A673 (cell line): ENCODE results near the gene ADCYAP1R1. TPM values are rescaled to one million over a fixed set of nuclear protein-coding genes. Genes with fewer than 3 reads are reported as not detected.

Experiments used
- BruUV-seq: library from RNA; stranded (reverse); fragments of 400-500 nt; replicated peaks from 2 replicates; lab custom pipeline; 2021; lab: Mats Ljungman, UMichigan
- CTCF ChIA-PET: fragments of 300-600 bp; sonication (Branson Sonifier 250); formaldehyde crosslinking; loops from one replicate; lab custom pipeline; 2022; ENCODE audit warnings: antibody characterized with exemption; lab: Charles Lee
- POLR2A ChIA-PET: fragments of 300-600 bp; sonication (Branson Sonifier 250); formaldehyde crosslinking; loops from one replicate; lab custom pipeline; 2022; ENCODE audit warnings: antibody characterized with exemption; ENCODE audit not compliant: low non-redundant PET; lab: Charles Lee
- DNase-seq: peaks from one replicate; pipeline ENCODE4 v3.0.0-alpha.2; 2015; ENCODE audit warnings: low spot score
- H3K27ac ChIP-seq: fragments of 200-600 bp; sonication (generic); 2 replicates; pipeline ENCODE4 v1.5.1; 2016; ENCODE audit warnings: mixed run types, low read depth, mild to moderate bottlenecking, mixed read lengths, antibody characterized with exemption, low read length; ENCODE audit not compliant: poor library complexity, severe bottlenecking
- H3K27me3 ChIP-seq: fragments of 200-600 bp; sonication (generic); replicated peaks from 2 replicates; pipeline ENCODE4 v1.6.1; 2017; ENCODE audit warnings: mixed run types, low read depth, mild to moderate bottlenecking, mixed read lengths, antibody characterized with exemption, low read length; ENCODE audit not compliant: insufficient read depth, poor library complexity
- H3K36me3 ChIP-seq: fragments of 200-600 bp; sonication (generic); 2 replicates; pipeline ENCODE4 v1.6.1; 2016; ENCODE audit warnings: mixed run types, mild to moderate bottlenecking, mixed read lengths, antibody characterized with exemption, low read length; ENCODE audit not compliant: insufficient read depth, poor library complexity, severe bottlenecking
- H3K4me1 ChIP-seq: fragments of 200-600 bp; sonication (generic); 2 replicates; pipeline ENCODE4 v1.6.1; 2017; ENCODE audit warnings: mixed run types, mild to moderate bottlenecking, mixed read lengths, antibody characterized with exemption, low read length; ENCODE audit not compliant: insufficient read depth, poor library complexity, severe bottlenecking
- H3K4me3 ChIP-seq: fragments of 200-600 bp; sonication (generic); 2 replicates; pipeline ENCODE4 v1.5.1; 2016; ENCODE audit warnings: low read depth, mixed run types, mild to moderate bottlenecking, mixed read lengths, low read length; ENCODE audit not compliant: poor library complexity, severe bottlenecking
- H3K9me3 ChIP-seq: fragments of 200-600 bp; sonication (generic); 2 replicates; pipeline ENCODE4 v1.6.1; 2016; ENCODE audit warnings: mixed run types, low read depth, mild to moderate bottlenecking, mixed read lengths, antibody characterized with exemption, low read length; ENCODE audit not compliant: poor library complexity, severe bottlenecking
- EZH2 ChIP-seq: fragments of 200-600 bp; sonication (generic); IDR thresholded peaks from 2 replicates; pipeline ENCODE4 v1.6.1; 2017; ENCODE audit warnings: borderline replicate concordance, low read depth, mild to moderate bottlenecking, mixed read lengths, antibody characterized with exemption, low read length; ENCODE audit not compliant: poor library complexity, severe bottlenecking
- intact Hi-C: fragments of 100-400 bp; cut with micrococcal nuclease; formaldehyde crosslinking; loops from one replicate; pipeline ENCODE4 v1.10.0; 2022; ENCODE audit not compliant: unreplicated experiment
- total RNA-seq: library from RNA; stranded (reverse); gene quantifications from 2 replicates; pipeline ENCODE4 v1.2.3, GENCODE V29; 2021
- TF ChIP-seq, protein P1 (sequence below): fragments of 300-800, 200-600 bp; sonication (generic); conservative IDR thresholded peaks from 2 replicates; pipeline ENCODE4 v1.5.1; 2017; ENCODE audit warnings: low read depth, mild to moderate bottlenecking, antibody characterized with exemption, low read length, moderate library complexity, mixed read lengths

The ADCYAP1R1 gene
- total RNA-seq, 1 experiment from 2014 or later: not detected

GRCh38 chr7:31082447-31082846 lies 30.3 kb downstream of the ADCYAP1R1 start:
- Histone ChIP-seq H3K27me3 (peaks cover 36% of the 10 kb centered on the region), H3K4me3 (no peak overlapping the region), H3K4me1 (no peaks in the 10 kb centered on the region), H3K27ac (no peak overlapping the region), H3K36me3 (no peaks in the 10 kb centered on the region), H3K9me3 (no peaks in the 10 kb centered on the region)
- no peak for DNase-seq
- CTCF ChIA-PET: interaction anchor here (0.6 kb wide), 1 partner anchor 99 kb away, joined by 3 read pairs; no protein-coding TSS in a partner anchor
- POLR2A ChIA-PET: no interaction called here
- intact Hi-C loops: no loop called here
- no TSS peak for BruUV-seq
- no peak for TF ChIP-seq EZH2
- TF ChIP-seq, protein P1, sequence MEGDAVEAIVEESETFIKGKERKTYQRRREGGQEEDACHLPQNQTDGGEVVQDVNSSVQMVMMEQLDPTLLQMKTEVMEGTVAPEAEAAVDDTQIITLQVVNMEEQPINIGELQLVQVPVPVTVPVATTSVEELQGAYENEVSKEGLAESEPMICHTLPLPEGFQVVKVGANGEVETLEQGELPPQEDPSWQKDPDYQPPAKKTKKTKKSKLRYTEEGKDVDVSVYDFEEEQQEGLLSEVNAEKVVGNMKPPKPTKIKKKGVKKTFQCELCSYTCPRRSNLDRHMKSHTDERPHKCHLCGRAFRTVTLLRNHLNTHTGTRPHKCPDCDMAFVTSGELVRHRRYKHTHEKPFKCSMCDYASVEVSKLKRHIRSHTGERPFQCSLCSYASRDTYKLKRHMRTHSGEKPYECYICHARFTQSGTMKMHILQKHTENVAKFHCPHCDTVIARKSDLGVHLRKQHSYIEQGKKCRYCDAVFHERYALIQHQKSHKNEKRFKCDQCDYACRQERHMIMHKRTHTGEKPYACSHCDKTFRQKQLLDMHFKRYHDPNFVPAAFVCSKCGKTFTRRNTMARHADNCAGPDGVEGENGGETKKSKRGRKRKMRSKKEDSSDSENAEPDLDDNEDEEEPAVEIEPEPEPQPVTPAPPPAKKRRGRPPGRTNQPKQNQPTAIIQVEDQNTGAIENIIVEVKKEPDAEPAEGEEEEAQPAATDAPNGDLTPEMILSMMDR: no peak

- Histone ChIP-seq H3K36me3 (no peaks in the 10 kb centered on the region), H3K9me3 (no peaks in the 10 kb centered on the region), H3K27ac (no peak overlapping the region), H3K4me1 (no peaks in the 10 kb centered on the region), H3K4me3 (no peak overlapping the region), H3K27me3 (peaks cover 39% of the 10 kb centered on the region)
- ChIA-PET CTCF (no interaction called here), POLR2A (no interaction called here)
- no peak for DNase-seq
- BruUV-seq: no TSS peak
- TF ChIP-seq, protein P1: no peak
- TF ChIP-seq EZH2: no peak
- intact Hi-C loops: no loop called here
Measured at GRCh38 chr7:31083210-31083786, 31.2 kb downstream of the ADCYAP1R1 start.

GRCh38 chr7:31084226-31084625 lies 32.1 kb downstream of the ADCYAP1R1 start:
- intact Hi-C loops: no loop called here
- TF ChIP-seq EZH2: no peak
- TF ChIP-seq, protein P1: no peak
- ChIA-PET CTCF (no interaction called here), POLR2A (no interaction called here)
- Histone ChIP-seq H3K27ac (no peak overlapping the region), H3K4me3 (no peak overlapping the region), H3K4me1 (no peaks in the 10 kb centered on the region), H3K27me3 (peaks cover 44% of the 10 kb centered on the region), H3K9me3 (no peaks in the 10 kb centered on the region), H3K36me3 (no peaks in the 10 kb centered on the region)
- BruUV-seq: no TSS peak
- DNase-seq: no peak
